ENCODE data around the gene MAPKAPK5. TPM values are rescaled to one million over a fixed set of nuclear protein-coding genes. Genes with fewer than 3 reads are reported as not detected.

MAPKAPK5 gene
- total and polyA plus RNA-seq, 9 of the 15 experiments (the other 6 are each of a cell fraction or from before 2014, with no cell fraction given): 11.6 to 72.1 (median 60.4) TPM

DNA sequence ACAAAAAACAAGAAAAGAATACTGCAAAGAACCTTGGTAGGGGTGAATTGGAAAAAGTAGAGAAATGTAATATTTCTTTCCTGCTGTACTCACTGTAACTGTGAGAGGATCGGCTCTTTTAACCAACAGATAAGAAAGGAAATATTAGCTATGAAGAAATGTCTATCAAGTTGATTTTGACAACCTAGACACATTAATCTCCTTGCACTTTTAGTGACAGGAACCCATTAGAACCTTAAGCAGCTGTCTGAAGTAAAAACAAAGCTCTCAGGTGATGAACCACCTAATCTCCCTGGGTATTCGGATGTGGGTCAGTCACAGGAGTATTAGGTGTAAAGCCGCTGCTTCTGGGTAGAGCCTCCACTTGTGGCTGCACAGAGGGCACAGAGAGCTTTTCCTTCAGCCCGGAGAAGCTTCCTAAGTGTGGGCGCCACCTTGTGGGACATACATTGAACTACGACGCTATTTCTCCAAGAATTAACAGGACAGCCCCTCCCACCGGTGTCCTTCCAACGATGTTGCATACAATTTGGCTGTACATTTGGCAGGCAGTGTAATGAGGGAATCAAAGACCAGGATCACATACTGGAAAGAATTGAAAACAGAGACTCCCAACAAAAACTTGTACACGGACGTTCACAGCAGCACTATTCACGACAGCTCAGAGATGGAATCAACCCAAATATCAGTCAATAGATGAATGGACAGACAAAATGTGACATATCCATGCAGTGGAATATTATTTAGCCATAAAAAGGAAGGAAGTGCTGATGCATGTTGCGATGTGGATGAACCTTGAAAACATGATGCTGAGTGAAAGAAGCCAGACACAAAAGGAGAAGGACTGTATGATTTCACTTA, 28.9 kb upstream of the MAPKAPK5 start (continued):
- TF ChIP-seq ZBTB49 (CRISPR knock-in tag; IDR thresholded peaks at IDR 0.05; ENCODE audit: borderline replicate concordance) (no peak), GTF2E2 (tag; IDR thresholded peaks at IDR 0.05) (no peak), LEF1 (IDR thresholded peaks at IDR 0.05) (0 out of 2 replicates have a peak, but pooled peaks have one; percentile 8), SETDB1 (IDR thresholded peaks at IDR 0.05; ENCODE audit: low read length) (no peak), SPI1 (IDR thresholded peaks at IDR 0.05; ENCODE audit: borderline replicate concordance, low read depth, low read length) (no peak), PRMT5 (CRISPR knock-in tag; IDR thresholded peaks at IDR 0.05) (no peak), PKNOX1 (IDR thresholded peaks at IDR 0.05) (no peak; the same call in 1 of the 2 replicates), MAFG (tag; conservative IDR thresholded peaks at IDR 0.05) (no peak), ZNF316 (IDR thresholded peaks at IDR 0.05) (no peak), MAZ (CRISPR knock-in tag; conservative IDR thresholded peaks at IDR 0.05 in 1 of 2, IDR thresholded peaks at IDR 0.05 in 1 of 2) (peak in 1 of 2 experiments; percentile 70; a peak in 2 of 4 replicates), YBX1 (IDR thresholded peaks at IDR 0.05) (no peak), ATF7 (IDR thresholded peaks at IDR 0.05) (peak; percentile 35), CTBP1 (IDR thresholded peaks at IDR 0.05; ENCODE audit: borderline replicate concordance) (0 out of 2 replicates have a peak, but pooled peaks have one; percentile 28), MXD1 (CRISPR knock-in tag; IDR thresholded peaks at IDR 0.05; ENCODE audit: borderline replicate concordance, poor library complexity, severe bottlenecking) (no peak), POLR2AphosphoS2 (IDR thresholded peaks at IDR 0.05; ENCODE audit: low read length) (peak; percentile 42; the same call in 1 of the 2 replicates), ELK1 (CRISPR knock-in tag; IDR thresholded peaks at IDR 0.05) (no peak), RBM15 (IDR thresholded peaks at IDR 0.05; ENCODE audit: insufficient read depth, low read length) (no peak)
- TF ChIP-seq, protein P1, sequence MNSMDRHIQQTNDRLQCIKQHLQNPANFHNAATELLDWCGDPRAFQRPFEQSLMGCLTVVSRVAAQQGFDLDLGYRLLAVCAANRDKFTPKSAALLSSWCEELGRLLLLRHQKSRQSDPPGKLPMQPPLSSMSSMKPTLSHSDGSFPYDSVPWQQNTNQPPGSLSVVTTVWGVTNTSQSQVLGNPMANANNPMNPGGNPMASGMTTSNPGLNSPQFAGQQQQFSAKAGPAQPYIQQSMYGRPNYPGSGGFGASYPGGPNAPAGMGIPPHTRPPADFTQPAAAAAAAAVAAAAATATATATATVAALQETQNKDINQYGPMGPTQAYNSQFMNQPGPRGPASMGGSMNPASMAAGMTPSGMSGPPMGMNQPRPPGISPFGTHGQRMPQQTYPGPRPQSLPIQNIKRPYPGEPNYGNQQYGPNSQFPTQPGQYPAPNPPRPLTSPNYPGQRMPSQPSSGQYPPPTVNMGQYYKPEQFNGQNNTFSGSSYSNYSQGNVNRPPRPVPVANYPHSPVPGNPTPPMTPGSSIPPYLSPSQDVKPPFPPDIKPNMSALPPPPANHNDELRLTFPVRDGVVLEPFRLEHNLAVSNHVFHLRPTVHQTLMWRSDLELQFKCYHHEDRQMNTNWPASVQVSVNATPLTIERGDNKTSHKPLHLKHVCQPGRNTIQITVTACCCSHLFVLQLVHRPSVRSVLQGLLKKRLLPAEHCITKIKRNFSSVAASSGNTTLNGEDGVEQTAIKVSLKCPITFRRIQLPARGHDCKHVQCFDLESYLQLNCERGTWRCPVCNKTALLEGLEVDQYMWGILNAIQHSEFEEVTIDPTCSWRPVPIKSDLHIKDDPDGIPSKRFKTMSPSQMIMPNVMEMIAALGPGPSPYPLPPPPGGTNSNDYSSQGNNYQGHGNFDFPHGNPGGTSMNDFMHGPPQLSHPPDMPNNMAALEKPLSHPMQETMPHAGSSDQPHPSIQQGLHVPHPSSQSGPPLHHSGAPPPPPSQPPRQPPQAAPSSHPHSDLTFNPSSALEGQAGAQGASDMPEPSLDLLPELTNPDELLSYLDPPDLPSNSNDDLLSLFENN (IDR thresholded peaks at IDR 0.05; ENCODE audit: low read depth in 2 of 2, low read length in 2 of 2): 0 out of 4 replicates have a peak, but pooled peaks of 1 of the 2 experiments have one; percentile 19
